ENCODE data around the gene RGS10. TPM values are rescaled to one million over a fixed set of nuclear protein-coding genes. Genes with fewer than 3 reads are reported as not detected.

RGS10 gene
- total and polyA plus RNA-seq, 7 donors: 4.2 to 28.4 (median 9.5) TPM

DNA sequence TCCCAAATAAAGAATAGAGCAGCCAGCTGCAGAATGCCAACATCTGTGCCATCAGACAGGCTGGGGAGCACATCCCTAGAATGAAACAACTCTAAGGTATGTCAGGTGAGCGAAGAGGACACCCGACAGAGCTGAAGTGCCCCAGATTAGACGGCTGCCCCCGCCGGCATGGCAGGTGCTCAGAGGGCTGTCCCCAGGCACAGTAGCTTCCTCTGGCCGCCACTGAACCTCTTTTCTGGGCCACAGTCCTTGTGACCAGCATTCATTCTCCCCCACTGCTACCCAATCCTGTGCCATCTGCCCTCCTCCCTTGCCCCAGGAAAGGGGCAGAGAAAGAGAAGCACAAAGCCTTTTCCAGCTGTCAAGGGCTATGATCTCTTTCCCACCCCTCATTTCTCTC, 41.7 kb downstream of the RGS10 start:
- Histone ChIP-seq H3K4me1 (no peaks in the 10 kb centered on the region), H3K36me3 (ENCODE audit: insufficient read depth in 1 of 2, low read depth in 1 of 2) (no peaks in the 10 kb centered on the region), H3K27ac (no peak overlapping the region), H3K27me3 (ENCODE audit: insufficient read depth in 3 of 3, low read length in 2 of 3) (no peaks in the 10 kb centered on the region), H3K9me3 (no peaks in the 10 kb centered on the region), H3K4me3 (no peak overlapping the region)
- 62 to 77% (median 76%) methylated on average over 6 of the region's 6 CpGs for WGBS, 3 donors
- intact Hi-C loops (cut with DNase I): no loop called here
- TF ChIP-seq, protein P1, sequence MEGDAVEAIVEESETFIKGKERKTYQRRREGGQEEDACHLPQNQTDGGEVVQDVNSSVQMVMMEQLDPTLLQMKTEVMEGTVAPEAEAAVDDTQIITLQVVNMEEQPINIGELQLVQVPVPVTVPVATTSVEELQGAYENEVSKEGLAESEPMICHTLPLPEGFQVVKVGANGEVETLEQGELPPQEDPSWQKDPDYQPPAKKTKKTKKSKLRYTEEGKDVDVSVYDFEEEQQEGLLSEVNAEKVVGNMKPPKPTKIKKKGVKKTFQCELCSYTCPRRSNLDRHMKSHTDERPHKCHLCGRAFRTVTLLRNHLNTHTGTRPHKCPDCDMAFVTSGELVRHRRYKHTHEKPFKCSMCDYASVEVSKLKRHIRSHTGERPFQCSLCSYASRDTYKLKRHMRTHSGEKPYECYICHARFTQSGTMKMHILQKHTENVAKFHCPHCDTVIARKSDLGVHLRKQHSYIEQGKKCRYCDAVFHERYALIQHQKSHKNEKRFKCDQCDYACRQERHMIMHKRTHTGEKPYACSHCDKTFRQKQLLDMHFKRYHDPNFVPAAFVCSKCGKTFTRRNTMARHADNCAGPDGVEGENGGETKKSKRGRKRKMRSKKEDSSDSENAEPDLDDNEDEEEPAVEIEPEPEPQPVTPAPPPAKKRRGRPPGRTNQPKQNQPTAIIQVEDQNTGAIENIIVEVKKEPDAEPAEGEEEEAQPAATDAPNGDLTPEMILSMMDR (IDR thresholded peaks at IDR 0.05): no peak
- ATAC-seq: no peak
- no peak for DNase-seq

DNA sequence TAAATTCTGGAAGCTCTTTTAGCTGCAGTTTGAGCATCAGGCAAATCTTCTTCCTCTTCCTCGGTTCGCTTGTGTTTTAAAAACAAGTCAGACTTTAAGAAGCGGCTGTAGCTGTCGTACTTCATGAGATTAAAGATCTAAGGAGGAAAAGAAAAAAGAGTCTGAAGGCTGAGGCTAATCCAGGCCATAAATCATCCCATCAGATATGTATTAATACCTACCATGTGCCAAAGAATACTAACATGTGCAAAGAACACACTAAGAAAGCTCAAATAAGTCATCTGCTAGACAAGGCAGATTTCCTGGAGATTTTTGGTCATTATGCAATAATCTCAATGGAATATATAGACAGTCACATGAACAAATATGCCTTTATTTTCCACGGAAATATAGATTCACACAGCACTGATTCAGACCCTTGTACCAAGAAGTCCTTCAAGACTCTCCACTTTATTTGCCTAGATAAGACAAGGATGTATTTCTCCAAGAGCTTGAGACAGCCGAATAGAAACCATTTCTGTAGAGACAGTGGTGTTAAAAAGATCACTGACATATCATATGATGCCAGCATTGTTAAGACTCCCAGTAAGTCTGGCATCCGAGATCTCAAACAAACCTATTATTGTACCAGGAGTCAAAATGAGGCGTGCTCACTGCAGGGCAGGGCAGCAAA, 42.3 kb downstream of the RGS10 start:
- Histone ChIP-seq H3K9me3 (no peaks in the 10 kb centered on the region), H3K27me3 (ENCODE audit: insufficient read depth in 3 of 3, low read length in 2 of 3) (no peaks in the 10 kb centered on the region), H3K27ac (no peak overlapping the region), H3K4me3 (no peak overlapping the region), H3K4me1 (no peaks in the 10 kb centered on the region), H3K36me3 (ENCODE audit: insufficient read depth in 1 of 2, low read depth in 1 of 2) (no peaks in the 10 kb centered on the region)
- intact Hi-C loops (cut with DNase I): no loop called here
- 72 to 74% (median 74%) methylated on average over 8 of the region's 8 CpGs for WGBS, 3 donors
- DNase-seq: no peak
- ATAC-seq: no peak
- TF ChIP-seq, protein P1 (IDR thresholded peaks at IDR 0.05): no peak

DNA sequence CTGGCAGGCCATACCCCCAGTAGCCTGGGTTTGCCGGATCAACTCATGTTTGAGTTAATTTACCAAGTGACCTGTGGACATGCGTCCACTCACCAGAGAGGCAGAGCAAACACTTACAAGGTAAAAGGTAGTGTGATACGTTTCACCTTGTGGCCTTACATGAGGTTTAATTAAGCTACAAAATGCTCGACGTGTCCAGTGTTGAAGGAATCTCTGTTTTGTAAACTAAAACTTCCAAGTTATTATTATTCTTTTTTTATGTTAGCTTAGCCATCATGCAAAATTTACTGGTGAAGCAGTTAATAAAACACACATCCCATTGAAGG, 42.9 kb downstream of the RGS10 start:
- Histone ChIP-seq H3K27ac (no peak overlapping the region), H3K27me3 (ENCODE audit: insufficient read depth in 3 of 3, low read length in 2 of 3) (no peaks in the 10 kb centered on the region), H3K4me3 (no peak overlapping the region), H3K4me1 (no peaks in the 10 kb centered on the region), H3K36me3 (ENCODE audit: insufficient read depth in 1 of 2, low read depth in 1 of 2) (no peaks in the 10 kb centered on the region), H3K9me3 (no peaks in the 10 kb centered on the region)
- no peak for ATAC-seq
- intact Hi-C loops (cut with DNase I): no loop called here
- 89 to 91% (median 90%) methylated on average over 5 of the region's 5 CpGs for WGBS, 3 donors
- TF ChIP-seq, protein P1 (IDR thresholded peaks at IDR 0.05): no peak
- DNase-seq: no peak

DNA sequence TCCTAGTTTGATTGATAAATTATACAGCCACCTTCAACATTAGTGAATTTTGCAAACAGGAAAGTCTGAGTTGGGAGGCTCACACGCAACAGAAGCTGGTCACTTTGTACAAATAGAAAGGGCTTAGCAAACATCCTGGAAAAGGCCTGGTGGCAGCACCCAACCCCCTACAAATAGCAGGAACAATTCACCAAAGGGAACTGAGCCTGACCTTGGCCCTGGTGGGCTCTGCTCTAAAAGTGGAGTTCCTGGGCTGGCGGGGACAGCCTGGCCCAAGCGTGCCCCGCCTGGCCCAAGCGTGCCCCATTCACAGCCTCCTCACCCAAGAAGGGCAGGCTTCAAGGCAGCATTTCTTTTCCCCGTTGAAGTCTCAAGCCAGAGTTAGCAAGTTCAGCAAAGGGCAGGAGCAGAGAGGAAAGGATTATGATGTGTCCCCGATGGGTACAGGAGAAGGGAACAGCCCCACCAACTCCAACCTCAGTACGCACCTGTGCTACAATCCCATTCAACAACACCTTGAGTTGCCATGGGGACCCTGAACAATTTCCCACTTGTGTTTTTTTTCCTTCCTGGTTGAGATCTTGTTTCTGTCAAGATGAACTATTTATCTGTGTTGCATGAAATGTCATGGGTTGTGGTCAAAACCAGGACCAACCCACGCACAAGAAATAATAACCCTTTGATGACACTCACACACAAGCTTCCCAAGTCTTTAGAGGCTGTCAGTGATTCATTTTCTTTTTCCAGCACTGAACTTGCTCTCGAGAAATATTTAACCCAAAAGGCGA, 43.4 kb downstream of the RGS10 start:
- TF ChIP-seq, protein P1 (IDR thresholded peaks at IDR 0.05): no peak
- ATAC-seq: no peak
- Histone ChIP-seq H3K4me1 (no peaks in the 10 kb centered on the region), H3K27me3 (ENCODE audit: insufficient read depth in 3 of 3, low read length in 2 of 3) (no peaks in the 10 kb centered on the region), H3K9me3 (no peaks in the 10 kb centered on the region), H3K36me3 (ENCODE audit: insufficient read depth in 1 of 2, low read depth in 1 of 2) (no peaks in the 10 kb centered on the region), H3K4me3 (no peak overlapping the region), H3K27ac (no peak overlapping the region)
- 89 to 93% (median 92%) methylated on average over 11 of the region's 11 CpGs for WGBS, 3 donors
- intact Hi-C loops (cut with DNase I): no loop called here
- no peak for DNase-seq

Measured in psoas muscle (tissue), 8 donors.